ENCODE measurements around the gene CFAP46.

Gene CFAP46

GRCh38 chr10:132762267-132762666 lies 180.1 kb downstream of the CFAP46 start:
- no peak for TF ChIP-seq CTCF (conservative IDR thresholded peaks at IDR 0.05; ENCODE audit: low read depth, low read length)
- no peak for DNase-seq (ENCODE audit: low read depth)
- no peak overlapping the region for H3K4me3 ChIP-seq (ENCODE audit: low read depth, low read length)

- TF ChIP-seq CTCF (conservative IDR thresholded peaks at IDR 0.05; ENCODE audit: low read depth, low read length): no peak
- no peak for DNase-seq (ENCODE audit: low read depth)
- H3K4me3 ChIP-seq (ENCODE audit: low read depth, low read length): no peak overlapping the region
Observed at GRCh38 chr10:132761395-132762060, 180.8 kb downstream of the CFAP46 start.

GRCh38 chr10:132758865-132759264 lies 183.5 kb downstream of the CFAP46 start:
- TF ChIP-seq CTCF (conservative IDR thresholded peaks at IDR 0.05; ENCODE audit: low read depth, low read length): no peak
- H3K4me3 ChIP-seq (ENCODE audit: low read depth, low read length): no peak overlapping the region
- DNase-seq (ENCODE audit: low read depth): no peak
